HEK293 (cell line): Measurements from ENCODE around the gene LUC7L2.

ENCODE experiments used
- CTCF ChIA-PET: fragments of 350-600 bp; formaldehyde crosslinking; extraction: SDS; loops from one replicate; lab custom pipeline; 2021; ENCODE audit warnings: antibody characterized with exemption; lab: Yijun Ruan, JAX
- POLR2A ChIA-PET: fragments of 300-600 bp; formaldehyde crosslinking; extraction: SDS; loops from one replicate; lab custom pipeline; 2020; ENCODE audit warnings: antibody characterized with exemption, inconsistent platforms; lab: Yijun Ruan, JAX
- H3K27ac ChIP-seq: fragments of 200-500 bp; sonication (Bioruptor generic); 2 replicates; pipeline ENCODE4 v1.5.1; 2014; ENCODE audit warnings: low read depth, low read length, control low read depth, inconsistent platforms; ENCODE audit errors: extremely low read depth
- H3K36me3 ChIP-seq, 2 experiments: fragments of 200-500 bp in 1 of 2; sonication (Bioruptor generic) in 1 of 2; 1 replicate in 1 of 2; 2 replicates in 1 of 2; pipeline ENCODE4 v1.5.1; 2014 to 2017; ENCODE audit warnings: inconsistent platforms in 2 of 2, low read length in 2 of 2; ENCODE audit not compliant: control insufficient read depth in 2 of 2, insufficient read depth in 1 of 2
- H3K4me1 ChIP-seq: fragments of 200-500 bp; sonication (Bioruptor generic); 2 replicates; pipeline ENCODE4 v1.5.1; 2014; ENCODE audit warnings: mild to moderate bottlenecking, low read length, inconsistent platforms; ENCODE audit not compliant: control insufficient read depth, insufficient read depth
- H3K4me3 ChIP-seq: 2 replicates; pipeline ENCODE4 v1.5.1; 2011; ENCODE audit warnings: low read depth, mild to moderate bottlenecking, control low read depth, low read length, moderate library complexity
- H3K9me3 ChIP-seq: fragments of 200-500 bp; sonication (Bioruptor generic); 2 replicates; pipeline ENCODE4 v1.5.1; 2014; ENCODE audit warnings: low read depth, low read length, inconsistent platforms; ENCODE audit not compliant: control insufficient read depth, insufficient read depth
- EGR2 ChIP-seq: fragments of 450-650 bp; formaldehyde crosslinking; IDR thresholded peaks from 2 replicates; pipeline ENCODE4 v1.5.1; 2016; ENCODE audit warnings: low read depth, missing biosample characterization, missing genetic modification characterization
- PRDM1 ChIP-seq: fragments of 450-650 bp; formaldehyde crosslinking; IDR thresholded peaks from 2 replicates; pipeline ENCODE4; 2016; ENCODE audit warnings: missing biosample characterization, missing genetic modification characterization
- ZBTB1 ChIP-seq: fragments of 450-650 bp; formaldehyde crosslinking; IDR thresholded peaks from 2 replicates; pipeline ENCODE4 v1.5.1; 2016; ENCODE audit warnings: missing biosample characterization, missing genetic modification characterization
- ZEB2 ChIP-seq: fragments of 450-650 bp; formaldehyde crosslinking; IDR thresholded peaks from 2 replicates; pipeline ENCODE4 v1.5.1; 2016; ENCODE audit warnings: missing biosample characterization, missing genetic modification characterization
- ZFP69B ChIP-seq: fragments of 450-650 bp; formaldehyde crosslinking; IDR thresholded peaks from 2 replicates; pipeline ENCODE4 v1.5.1; 2016; ENCODE audit warnings: missing biosample characterization, missing genetic modification characterization
- ZNF133 ChIP-seq: fragments of 450-650 bp; formaldehyde crosslinking; IDR thresholded peaks from 2 replicates; pipeline ENCODE4 v1.5.1; 2016; ENCODE audit warnings: missing biosample characterization, missing genetic modification characterization
- ZNF19 ChIP-seq: fragments of 450-650 bp; formaldehyde crosslinking; IDR thresholded peaks from 2 replicates; pipeline ENCODE4; 2016; ENCODE audit warnings: missing biosample characterization, missing genetic modification characterization, low read depth
- ZNF239 ChIP-seq: fragments of 450-650 bp; formaldehyde crosslinking; IDR thresholded peaks from 2 replicates; pipeline ENCODE4 v1.5.1; 2016; ENCODE audit warnings: missing biosample characterization, missing genetic modification characterization
- ZNF26 ChIP-seq: fragments of 450-650 bp; formaldehyde crosslinking; IDR thresholded peaks from 2 replicates; pipeline ENCODE4 v1.5.1; 2016; ENCODE audit warnings: missing biosample characterization, missing genetic modification characterization
- ZNF416 ChIP-seq: fragments of 450-650 bp; formaldehyde crosslinking; IDR thresholded peaks from 2 replicates; pipeline ENCODE4 v1.5.1; 2016; ENCODE audit warnings: missing biosample characterization, missing genetic modification characterization
- ZNF426 ChIP-seq: fragments of 450-650 bp; formaldehyde crosslinking; IDR thresholded peaks from 2 replicates; pipeline ENCODE4 v1.5.1; 2017; ENCODE audit warnings: missing biosample characterization, missing genetic modification characterization, mild to moderate bottlenecking, inconsistent platforms, moderate library complexity
- ZNF521 ChIP-seq: fragments of 450-650 bp; formaldehyde crosslinking; IDR thresholded peaks from 2 replicates; pipeline ENCODE4 v1.5.1; 2017; ENCODE audit warnings: missing biosample characterization, mild to moderate bottlenecking, missing genetic modification characterization
- ZNF544 ChIP-seq: fragments of 450-650 bp; formaldehyde crosslinking; IDR thresholded peaks from 2 replicates; pipeline ENCODE4 v1.5.0; 2017; ENCODE audit warnings: missing biosample characterization, missing genetic modification characterization
- ZNF558 ChIP-seq: fragments of 450-650 bp; formaldehyde crosslinking; IDR thresholded peaks from 2 replicates; pipeline ENCODE4 v1.5.1; 2016; ENCODE audit warnings: missing biosample characterization, missing genetic modification characterization
- ZNF561 ChIP-seq: fragments of 450-650 bp; IDR thresholded peaks from 2 replicates; pipeline ENCODE4 v1.5.1; 2018; ENCODE audit warnings: missing biosample characterization, missing genetic modification characterization, borderline replicate concordance
- ZNF664 ChIP-seq: fragments of 450-650 bp; formaldehyde crosslinking; IDR thresholded peaks from 2 replicates; pipeline ENCODE4 v1.5.1; 2016; ENCODE audit warnings: missing biosample characterization, missing genetic modification characterization
- ZSCAN18 ChIP-seq: fragments of 450-650 bp; formaldehyde crosslinking; IDR thresholded peaks from 2 replicates; pipeline ENCODE4 v1.5.1; 2016; ENCODE audit warnings: missing biosample characterization, missing genetic modification characterization

The LUC7L2 gene

GRCh38 chr7:139450851-139451250 is 91.2 kb downstream of the LUC7L2 start:
- CTCF ChIA-PET: interaction anchor here (0.6 kb wide), 1 partner anchor 1196 kb away, joined by 3 read pairs; no protein-coding TSS in a partner anchor
- Histone ChIP-seq H3K4me3 (no peak overlapping the region), H3K27ac (no peak overlapping the region), H3K36me3 (no peaks in the 10 kb centered on the region), H3K4me1 (no peaks in the 10 kb centered on the region), H3K9me3 (no peaks in the 10 kb centered on the region)
- TF ChIP-seq ZNF558 (tag by site-specific recombination) (no peak), PRDM1 (no peak), ZNF664 (tag by site-specific recombination) (no peak), ZNF26 (tag by site-specific recombination) (no peak), ZNF561 (tag by site-specific recombination) (no peak), ZSCAN18 (no peak), ZNF521 (tag by site-specific recombination) (no peak), ZFP69B (tag by site-specific recombination) (no peak), ZNF426 (tag by site-specific recombination) (no peak), ZNF544 (tag by site-specific recombination) (no peak), ZNF416 (no peak), ZNF239 (tag by site-specific recombination) (no peak), ZNF19 (tag by site-specific recombination) (no peak), ZBTB1 (no peak), ZNF133 (tag by site-specific recombination) (no peak)
- POLR2A ChIA-PET: no interaction called here

- no peaks in the 10 kb centered on the region for H3K36me3 ChIP-seq
- TF ChIP-seq ZEB2 (no peak), EGR2 (tag by site-specific recombination) (peak; percentile 55)
- TF ChIP-seq, all 188 proteins: peak for 1
- H3K9me3 ChIP-seq: no peaks in the 10 kb centered on the region
- H3K4me3 ChIP-seq: no peak overlapping the region
- H3K27ac ChIP-seq: no peak overlapping the region
- ChIA-PET CTCF (interaction anchor here (0.7 kb wide), 1 partner anchor 174 kb away, joined by 3 read pairs; no protein-coding TSS in a partner anchor), POLR2A (no interaction called here)
- no peaks in the 10 kb centered on the region for H3K4me1 ChIP-seq
Measured at GRCh38 chr7:139451638-139452037, 91.9 kb downstream of the LUC7L2 start.

GRCh38 chr7:139452958-139453672 is 93.4 kb downstream of the LUC7L2 start:
- no peak overlapping the region for H3K27ac ChIP-seq
- no peaks in the 10 kb centered on the region for H3K9me3 ChIP-seq
- H3K4me1 ChIP-seq: no peaks in the 10 kb centered on the region
- ChIA-PET CTCF (interaction anchor here (0.5 to 2.5 kb wide), 4 partner anchors 17 to 371 kb away, joined by 3 to 9 read pairs (median 4); no protein-coding TSS in a partner anchor), POLR2A (no interaction called here)
- H3K4me3 ChIP-seq: no peak overlapping the region
- no peaks in the 10 kb centered on the region for H3K36me3 ChIP-seq
- TF ChIP-seq ZNF561 (tag by site-specific recombination): no peak
